GM12892 (cell line): ENCODE results near the gene ESRRB.

ENCODE experiments used
- POLR2A ChIP-seq: IDR thresholded peaks from 2 replicates; pipeline ENCODE4 v1.6.1; 2011; ENCODE audit warnings: low read depth, low read length, control low read depth
- POLR2AphosphoS5 ChIP-seq: IDR thresholded peaks from 2 replicates; pipeline ENCODE4 v1.6.1; 2011; ENCODE audit warnings: low read depth, low read length, control low read depth

- no peak for TF ChIP-seq POLR2AphosphoS5
- no peak for TF ChIP-seq POLR2A
Measured at GRCh38 chr14:76463105-76463504, 87.2 kb downstream of the ESRRB start.
